IPS-NIHi7 (cell line): ENCODE results near the gene CDH6.

Experiments
- DNase-seq: peaks from one replicate; pipeline ENCODE4 v3.0.0; 2012; ENCODE audit warnings: mixed read lengths; ENCODE audit errors: extremely low spot score

The CDH6 gene

GRCh38 chr5:31250201-31250600 lies 56.7 kb downstream of the CDH6 start:
- no peak for DNase-seq

GRCh38 chr5:31251032-31251431 lies 57.5 kb downstream of the CDH6 start:
- DNase-seq = no peak

GRCh38 chr5:31255041-31255440 lies 61.6 kb downstream of the CDH6 start:
- no peak for DNase-seq

GRCh38 chr5:31268256-31268655 lies 74.8 kb downstream of the CDH6 start:
- no peak for DNase-seq

GRCh38 chr5:31268686-31269085 lies 75.2 kb downstream of the CDH6 start:
- DNase-seq = no peak

GRCh38 chr5:31269259-31269658 lies 75.8 kb downstream of the CDH6 start:
- no peak for DNase-seq

GRCh38 chr5:31270396-31270795 lies 76.9 kb downstream of the CDH6 start:
- peak; percentile 22 for DNase-seq

GRCh38 chr5:31271567-31271966 lies 78.1 kb downstream of the CDH6 start:
- DNase-seq = no peak

GRCh38 chr5:31273161-31273560 lies 79.7 kb downstream of the CDH6 start:
- no peak for DNase-seq

GRCh38 chr5:31273631-31274378 lies 80.3 kb downstream of the CDH6 start:
- no peak for DNase-seq

- DNase-seq = no peak
Observed at GRCh38 chr5:31280210-31280609, 86.7 kb downstream of the CDH6 start.

- DNase-seq = no peak
Observed at GRCh38 chr5:31283326-31283725, 89.8 kb downstream of the CDH6 start.

GRCh38 chr5:31285025-31285424 lies 91.5 kb downstream of the CDH6 start:
- DNase-seq = no peak

GRCh38 chr5:31287985-31288384 lies 94.5 kb downstream of the CDH6 start:
- no peak for DNase-seq

GRCh38 chr5:31289429-31289828 lies 95.9 kb downstream of the CDH6 start:
- no peak for DNase-seq

- DNase-seq = peak; percentile 36
Observed at GRCh38 chr5:31291323-31291854, 97.9 kb downstream of the CDH6 start.

GRCh38 chr5:31300501-31300900 lies 107.0 kb downstream of the CDH6 start:
- DNase-seq = no peak

GRCh38 chr5:31301833-31302232 lies 108.3 kb downstream of the CDH6 start:
- no peak for DNase-seq

GRCh38 chr5:31303688-31304087 lies 110.2 kb downstream of the CDH6 start:
- no peak for DNase-seq

GRCh38 chr5:31317665-31318064 lies 124.2 kb downstream of the CDH6 start:
- DNase-seq = peak; percentile 78

- DNase-seq = no peak
Observed at GRCh38 chr5:31319335-31319734, 125.8 kb downstream of the CDH6 start.

- no peak for DNase-seq
Observed at GRCh38 chr5:31322946-31323345, 129.5 kb downstream of the CDH6 start.

- DNase-seq = no peak
Observed at GRCh38 chr5:31324842-31325241, 131.4 kb downstream of the CDH6 start.
